ENCODE measurements around the gene MACC1.

- TF ChIP-seq, protein P1, sequence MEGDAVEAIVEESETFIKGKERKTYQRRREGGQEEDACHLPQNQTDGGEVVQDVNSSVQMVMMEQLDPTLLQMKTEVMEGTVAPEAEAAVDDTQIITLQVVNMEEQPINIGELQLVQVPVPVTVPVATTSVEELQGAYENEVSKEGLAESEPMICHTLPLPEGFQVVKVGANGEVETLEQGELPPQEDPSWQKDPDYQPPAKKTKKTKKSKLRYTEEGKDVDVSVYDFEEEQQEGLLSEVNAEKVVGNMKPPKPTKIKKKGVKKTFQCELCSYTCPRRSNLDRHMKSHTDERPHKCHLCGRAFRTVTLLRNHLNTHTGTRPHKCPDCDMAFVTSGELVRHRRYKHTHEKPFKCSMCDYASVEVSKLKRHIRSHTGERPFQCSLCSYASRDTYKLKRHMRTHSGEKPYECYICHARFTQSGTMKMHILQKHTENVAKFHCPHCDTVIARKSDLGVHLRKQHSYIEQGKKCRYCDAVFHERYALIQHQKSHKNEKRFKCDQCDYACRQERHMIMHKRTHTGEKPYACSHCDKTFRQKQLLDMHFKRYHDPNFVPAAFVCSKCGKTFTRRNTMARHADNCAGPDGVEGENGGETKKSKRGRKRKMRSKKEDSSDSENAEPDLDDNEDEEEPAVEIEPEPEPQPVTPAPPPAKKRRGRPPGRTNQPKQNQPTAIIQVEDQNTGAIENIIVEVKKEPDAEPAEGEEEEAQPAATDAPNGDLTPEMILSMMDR (IDR thresholded peaks at IDR 0.05): no peak
- TF ChIP-seq POLR2A (IDR thresholded peaks at IDR 0.05): no peak
Measured at GRCh38 chr7:20183086-20183485, 34.1 kb downstream of the MACC1 start.
